K562 (cell line): Measurements from ENCODE around the gene TYROBP. TPM values are rescaled to one million over a fixed set of nuclear protein-coding genes. Genes with fewer than 3 reads are reported as not detected.

Source experiments
- ATAC-seq: fragments of 200-7000 bp; cut with Tn5 transposase; 3 replicates; pipeline ENCODE4 v1.9.1; 2020; ENCODE audit warnings: moderate library complexity
- BruUV-seq: library from RNA; stranded (reverse); fragments of 400-500 nt; replicated peaks from 2 replicates; lab custom pipeline; 2021; lab: Mats Ljungman, UMichigan
- CTCF ChIA-PET: fragments of 300-600 bp; formaldehyde crosslinking; extraction: SDS; loops from one replicate; lab custom pipeline; 2021; ENCODE audit warnings: low intra/inter-chr PET ratio; lab: Yijun Ruan, JAX
- POLR2A ChIA-PET: fragments of 300-600, 350-650 bp; sonication (Branson Sonifier 250); formaldehyde crosslinking; extraction: SDS; loops from one replicate; lab custom pipeline; 2021; ENCODE audit warnings: antibody characterized with exemption, inconsistent platforms; lab: Yijun Ruan, JAX
- DNase-seq, 4 experiments: peaks; one replicate each; pipeline versions ENCODE4 v3.0.0 to v3.0.0-alpha.2; 2011 to 2018; ENCODE audit warnings: low spot score in 3 of 4, mixed read lengths in 3 of 4; ENCODE audit errors: extremely low read depth in 1 of 4
- FAIRE-seq: peaks from 2 replicates; lab custom pipeline; 2011; peaks lifted over from hg19 to GRCh38; lab: Jason Lieb, UNC
- H2AFZ ChIP-seq: 2 replicates; pipeline ENCODE4 v1.6.0; 2011; ENCODE audit warnings: low read depth, low read length, control low read depth, inconsistent platforms
- H3K27ac ChIP-seq: fragments of 200-600 bp; 3 replicates; pipeline ENCODE4 v1.8.0; 2011; ENCODE audit warnings: low read depth, mild to moderate bottlenecking, control low read depth, inconsistent platforms, low read length, moderate library complexity, mixed read lengths; ENCODE audit errors: extremely low read depth
- H3K27me3 ChIP-seq, 2 experiments: fragments of 300-600 bp in 1 of 2; 2 replicates in 1 of 2; 3 replicates in 1 of 2; pipeline versions ENCODE4 v1.6.0 to v1.8.0; 2011; ENCODE audit warnings: inconsistent platforms in 2 of 2, low read length in 2 of 2, mild to moderate bottlenecking in 1 of 2, mixed read lengths in 1 of 2, moderate library complexity in 1 of 2; ENCODE audit not compliant: control insufficient read depth in 2 of 2, insufficient read depth in 2 of 2
- H3K36me3 ChIP-seq: fragments of 300-600 bp; 3 replicates; pipeline ENCODE4 v1.8.0; 2011; ENCODE audit warnings: mild to moderate bottlenecking, low read length, inconsistent platforms; ENCODE audit not compliant: control insufficient read depth, insufficient read depth
- H3K4me1 ChIP-seq, 2 experiments: fragments of 200-600 bp in 1 of 2; replicated peaks in 1 of 2; 2 replicates in 1 of 2; 3 replicates in 1 of 2; pipeline versions ENCODE4 v1.5.1 to v1.8.0; 2011; ENCODE audit warnings: inconsistent platforms in 2 of 2, low read length in 2 of 2, mild to moderate bottlenecking in 1 of 2, mixed read lengths in 1 of 2, moderate library complexity in 1 of 2; ENCODE audit not compliant: control insufficient read depth in 2 of 2, insufficient read depth in 2 of 2
- H3K4me2 ChIP-seq: 2 replicates; pipeline ENCODE4 v1.6.1; 2011; ENCODE audit warnings: low read length, control low read depth, inconsistent platforms, mixed read lengths; ENCODE audit not compliant: insufficient read depth
- H3K4me3 ChIP-seq: fragments of 200-600 bp; sonication (generic), shearing (Covaris generic); 2 replicates; pipeline ENCODE4 v1.5.1; 2016; ENCODE audit warnings: control low read depth, inconsistent platforms
- H3K79me2 ChIP-seq: fragments of 200-600 bp; 3 replicates; pipeline ENCODE4 v1.8.0; 2011; ENCODE audit warnings: low read length, inconsistent platforms; ENCODE audit not compliant: control insufficient read depth, insufficient read depth
- H3K9ac ChIP-seq, 2 experiments: 2 replicates each; pipeline versions ENCODE4 v1.6.0 to v1.6.1; 2011; ENCODE audit warnings: low read depth in 2 of 2, low read length in 2 of 2, control low read depth in 1 of 2, inconsistent platforms in 1 of 2, mild to moderate bottlenecking in 1 of 2, mixed read lengths in 1 of 2; ENCODE audit not compliant: insufficient read depth in 1 of 2
- H3K9me1 ChIP-seq: one replicate; pipeline ENCODE4 v1.6.0; 2011; ENCODE audit warnings: inconsistent platforms, mild to moderate bottlenecking, low read length, moderate library complexity; ENCODE audit not compliant: control insufficient read depth, insufficient read depth
- H3K9me3 ChIP-seq: replicated peaks from 2 replicates; pipeline ENCODE4 v1.5.1; 2011; ENCODE audit warnings: low read depth, low read length, inconsistent platforms; ENCODE audit not compliant: control insufficient read depth, insufficient read depth
- H4K20me1 ChIP-seq: replicated peaks from 2 replicates; pipeline ENCODE4 v1.6.1; 2011; ENCODE audit warnings: low read length, inconsistent platforms, mixed read lengths; ENCODE audit not compliant: control insufficient read depth, insufficient read depth
- ARID3B ChIP-seq: fragments of 250-450 bp; sonication (Bioruptor Pico); IDR thresholded peaks from 2 replicates; pipeline ENCODE4 v1.4.0; 2020; ENCODE audit warnings: borderline replicate concordance
- ATF3 ChIP-seq, 2 experiments: fragments of 450-650 bp in 1 of 2; sonication (generic) in 1 of 2; formaldehyde crosslinking in 1 of 2; IDR thresholded peaks in 1 of 2; conservative IDR thresholded peaks in 1 of 2; 2 replicates each; pipeline versions ENCODE4 v1.6.1 to v1.8.1; 2016 to 2023; ENCODE audit warnings: mild to moderate bottlenecking in 2 of 2, moderate library complexity in 2 of 2, inconsistent platforms in 1 of 2, missing genetic modification reagents in 1 of 2
- EGR1 ChIP-seq: fragments of 450-650 bp; conservative IDR thresholded peaks from 2 replicates; pipeline ENCODE4 v1.6.1; 2017; ENCODE audit warnings: mild to moderate bottlenecking
- GABPB1 ChIP-seq: sonication (generic); formaldehyde crosslinking; IDR thresholded peaks from 2 replicates; pipeline ENCODE4 v1.8.0; 2022; ENCODE audit warnings: mild to moderate bottlenecking, missing genetic modification reagents
- HDAC2 ChIP-seq: fragments of 450-650 bp; IDR thresholded peaks from 2 replicates; pipeline ENCODE4 v1.6.1; 2016; ENCODE audit warnings: mild to moderate bottlenecking
- MECOM ChIP-seq: fragments of 250-450 bp; sonication (Bioruptor Pico); IDR thresholded peaks from 2 replicates; pipeline ENCODE4 v1.8.0; 2022; ENCODE audit warnings: inconsistent platforms
- NFXL1 ChIP-seq: fragments of 450-650 bp; formaldehyde crosslinking; IDR thresholded peaks from 2 replicates; pipeline ENCODE4 v1.4.0; 2021; ENCODE audit warnings: mild to moderate bottlenecking
- POLR3G ChIP-seq: IDR thresholded peaks from 2 replicates; pipeline ENCODE4 v1.6.1; 2011; ENCODE audit not compliant: insufficient read length, insufficient replicate concordance; ENCODE audit errors: extremely low read depth
- RAD51 ChIP-seq: fragments of 450-650 bp; IDR thresholded peaks from 2 replicates; pipeline ENCODE4 v1.7.1; 2016; ENCODE audit warnings: low read depth, mild to moderate bottlenecking, borderline replicate concordance
- THRAP3 ChIP-seq: fragments of 450-650 bp; IDR thresholded peaks from 2 replicates; pipeline ENCODE4 v1.6.1; 2016; ENCODE audit warnings: mild to moderate bottlenecking, inconsistent platforms, borderline replicate concordance
- ZEB2 ChIP-seq: fragments of 450-650 bp; IDR thresholded peaks from 2 replicates; pipeline ENCODE4 v1.6.1; 2016
- ZNF217 ChIP-seq: sonication (generic); formaldehyde crosslinking; IDR thresholded peaks from 2 replicates; pipeline ENCODE4 v1.8.0; 2022; ENCODE audit warnings: mild to moderate bottlenecking, missing genetic modification reagents
- WGBS: fragments of 100-300 bp; shearing (Covaris generic); methylation state at CpG from one replicate; pipeline ENCODE4 v1.1.6; 2016; ENCODE audit warnings: low coverage, mixed read lengths; ENCODE audit not compliant: insufficient coverage; ENCODE audit errors: missing lambda C conversion rate; 5-methylcytosine and 5-hydroxymethylcytosine counted together
- in situ Hi-C: fragments of 300-500 bp; cut with MboI; formaldehyde crosslinking; loops from 4 replicates; pipeline ENCODE4 v1.15.0; 2018; ENCODE audit warnings: inconsistent platforms, mixed read lengths
- intact Hi-C: fragments of 100-400 bp; cut with micrococcal nuclease; formaldehyde crosslinking; loops from 2 replicates; pipeline ENCODE4 v1.14.2; 2022
- polyA plus RNA-seq, 8 experiments: library from polyadenylated mRNA; depleted of rRNA in 4 of 8; stranded (reverse) in 5 of 8; unstranded in 3 of 8; fragments of >200 nt; fragmentation: Nextera tagmentation in 2 of 8; fragmentation: Illumina TruSeq in 1 of 8; extraction: Ambion mirVana in 2 of 8; extraction: Trizol in 1 of 8; gene quantifications; 2 replicates each; pipeline versions ENCODE4 v1.2.1 to v1.2.3, GENCODE V29; 2011 to 2014; ENCODE audit warnings: inconsistent platforms in 1 of 8, missing spikeins in 1 of 8
- total RNA-seq, 7 experiments: library from RNA; depleted of rRNA in 6 of 7; stranded (reverse); fragments of >200 nt in 6 of 7; fragmentation: Illumina TruSeq in 2 of 7; extraction: Trizol in 2 of 7; gene quantifications; 2 replicates each; pipeline versions ENCODE4 v1.2.1 to v1.2.3, GENCODE V29; 2011 to 2021; ENCODE audit warnings: low replicate concordance in 1 of 7

TYROBP gene
- total and polyA plus RNA-seq, 9 of the 15 experiments (the other 6 are each of a cell fraction or from before 2014, with no cell fraction given) = 0.72 to 8.2 (median 2.4) TPM

GRCh38 chr19:35905178-35905727 is 2.8 kb downstream of the TYROBP start:
- Histone ChIP-seq H3K9ac (no peak overlapping the region), H3K4me3 (no peak overlapping the region), H3K79me2 (peaks cover 1% of the 10 kb centered on the region; the same call in 1 of the 3 replicates), H3K27me3 (no peaks in the 10 kb centered on the region), H3K4me1 (peaks cover 42 to 44% of the 10 kb centered on the region in 2 experiments), H3K9me3 (no peaks in the 10 kb centered on the region), H2AFZ (peak overlapping the region; percentile 58), H3K4me2 (no peak overlapping the region), H3K27ac (peak overlapping the region; percentile 33; the same call in 1 of the 3 replicates), H4K20me1 (no peaks in the 10 kb centered on the region), H3K9me1 (no peaks in the 10 kb centered on the region), H3K36me3 (no peaks in the 10 kb centered on the region)
- intact Hi-C loops (no loop called here), in situ Hi-C loops (no loop called here)
- FAIRE-seq (no peak), DNase-seq (no peak), ATAC-seq (no peak)
- TF ChIP-seq MECOM (no peak), ZNF217 (no peak), RAD51 (no peak), EGR1 (peak; percentile 47; the same call in 1 of the 2 replicates), POLR3G (no peak), THRAP3 (no peak), NFXL1 (no peak), ATF3 (IDR thresholded peaks at IDR 0.05) (peak; percentile 46; the same call in 1 of the 2 replicates), ATF3 (CRISPR knock-in tag; conservative IDR thresholded peaks at IDR 0.05) (no peak), ZEB2 (no peak), GABPB1 (CRISPR knock-in tag) (no peak), ARID3B (CRISPR knock-in tag) (no peak), HDAC2 (no peak)
- ChIA-PET POLR2A (interaction anchor here (0.7 to 1.4 kb wide), 2 partner anchors 11 to 12 kb away, joined by 3 to 4 read pairs; no protein-coding TSS in a partner anchor), CTCF (interaction anchor here (0.6 kb wide), 1 partner anchor 80 kb away, joined by 4 read pairs; no protein-coding TSS in a partner anchor)
- no TSS peak for BruUV-seq
- WGBS = 42% methylated on average over 3 of the region's 6 CpGs
